Tibial artery (tissue), 4 donors: ENCODE data around the gene HCST.
A peak's percentile ranks its signal among the peaks of the same experiment; 100 is the strongest.

Source experiments
- DNase-seq, 2 donors: peaks; one replicate each; pipeline ENCODE4 v3.0.0-alpha.2; 2019
- H3K27ac ChIP-seq, 2 donors: fragments of 200-600 bp; sonication (generic) in 1 of 2; 1 replicate in 1 of 2; 2 replicates in 1 of 2; pipeline ENCODE4 v1.5.1; 2018 to 2019; ENCODE audit warnings: mild to moderate bottlenecking in 1 of 2
- H3K27me3 ChIP-seq, 2 donors: fragments of 200-600 bp; sonication (generic) in 1 of 2; one replicate each; pipeline versions ENCODE4 v1.5.1 to v1.6.0; 2016 to 2019
- H3K36me3 ChIP-seq, 3 donors: fragments of 200-600 bp; sonication (generic) in 2 of 3; one replicate each; pipeline ENCODE4 v1.5.1; 2016 to 2019; ENCODE audit warnings: mild to moderate bottlenecking in 2 of 3
- H3K4me1 ChIP-seq, 4 donors: fragments of 200-600 bp; sonication (generic) in 2 of 4; 1 replicate in 3 of 4; 2 replicates in 1 of 4; pipeline ENCODE4 v1.5.1; 2016 to 2019
- H3K4me3 ChIP-seq, 2 donors: fragments of 200-600 bp; sonication (generic) in 1 of 2; 1 replicate in 1 of 2; 2 replicates in 1 of 2; pipeline ENCODE4 v1.5.1; 2018 to 2019; ENCODE audit warnings: mild to moderate bottlenecking in 2 of 2
- H3K9me3 ChIP-seq, 3 donors: fragments of 200-600 bp; sonication (generic) in 1 of 3; one replicate each; pipeline ENCODE4 v1.5.1; 2016 to 2019
- CTCF ChIP-seq, 2 experiments: fragments of 200-600 bp in 1 of 2; fragments of 450-650 bp in 1 of 2; IDR thresholded peaks; one replicate each; pipeline ENCODE4 v1.5.1; 2017 to 2019; ENCODE audit warnings: antibody characterized with exemption in 2 of 2, mild to moderate bottlenecking in 1 of 2, moderate library complexity in 1 of 2
- intact Hi-C: fragments of 100-400 bp; cut with DNase I; formaldehyde crosslinking; loops from one replicate; pipeline ENCODE4 v1.15.0; 2023; ENCODE audit warnings: low total_unique reads

Gene HCST

GRCh38 chr19:35901854-35902661 lies at the start of gene HCST:
Gene HCST, plus strand, starts transcription at chr19:35902529. Its CDS starts 65 bp downstream, at chr19:35902594.
- Histone ChIP-seq H3K4me3 (peak within 1 kb of the TSS in 1 of 2 donors; percentile 15), H3K4me1 (peaks cover 0 to 27% (median 13%) of the 10 kb centered on the region in 4 donors), H3K36me3 (peaks cover 0 to 1% (median 0%) of the 10 kb centered on the region in 3 donors), H3K9me3 (no peaks in the 10 kb centered on the region), H3K27ac (no peak within 1 kb of the TSS), H3K27me3 (no peaks in the 10 kb centered on the region)
- intact Hi-C loops: no loop called here
- DNase-seq: no peak
- TF ChIP-seq CTCF (IDR thresholded peaks at IDR 0.05): no peak

- intact Hi-C loops: no loop called here
- no peak for DNase-seq
- Histone ChIP-seq H3K27me3 (peaks cover 9 to 90% of the 10 kb centered on the region in 2 donors), H3K36me3 (no peaks in the 10 kb centered on the region), H3K4me3 (no peak overlapping the region), H3K9me3 (no peaks in the 10 kb centered on the region), H3K27ac (no peak overlapping the region), H3K4me1 (peaks cover 0 to 17% (median 12%) of the 10 kb centered on the region in 4 donors)
- TF ChIP-seq CTCF (IDR thresholded peaks at IDR 0.05): no peak
These were observed 49.1 kb upstream of the HCST start for GRCh38 chr19:35853038-35853756.

- H3K4me3 ChIP-seq: peak within 1 kb of the TSS; percentile 27 to 43
- intact Hi-C loops: no loop called here
- H3K4me1 ChIP-seq: peaks cover 0 to 17% (median 12%) of the 10 kb centered on the region in 4 donors
These were observed 45.7 kb upstream of the HCST start, which contains the start of gene KIRREL2 for GRCh38 chr19:35856546-35857149. Gene KIRREL2, plus strand, starts transcription at chr19:35856911. Its CDS starts 209 bp downstream, at chr19:35857120.

GRCh38 chr19:35858311-35858710 lies 44.0 kb upstream of the HCST start:
- no peak for DNase-seq
- Histone ChIP-seq H3K36me3 (no peaks in the 10 kb centered on the region), H3K27me3 (peaks cover 9 to 87% of the 10 kb centered on the region in 2 donors), H3K4me3 (no peak overlapping the region), H3K9me3 (peaks cover 0 to 8% (median 0%) of the 10 kb centered on the region in 3 donors), H3K4me1 (peaks cover 0 to 17% (median 12%) of the 10 kb centered on the region in 4 donors), H3K27ac (no peak overlapping the region)
- TF ChIP-seq CTCF (IDR thresholded peaks at IDR 0.05): no peak
- intact Hi-C loops: no loop called here

More at GRCh38 chr19:35856546-35857149, 45.7 kb upstream of the HCST start, which contains the start of gene KIRREL2:
- DNase-seq: no peak
- peaks cover 9 to 88% of the 10 kb centered on the region in 2 donors for H3K27me3 ChIP-seq
- H3K27ac ChIP-seq: no peak within 1 kb of the TSS
- peaks cover 0 to 8% (median 0%) of the 10 kb centered on the region in 3 donors for H3K9me3 ChIP-seq
- no peaks in the 10 kb centered on the region for H3K36me3 ChIP-seq
- no peak for TF ChIP-seq CTCF (IDR thresholded peaks at IDR 0.05)

GRCh38 chr19:35859414-35859813 lies 42.9 kb upstream of the HCST start:
- intact Hi-C loops: no loop called here
- Histone ChIP-seq H3K9me3 (peaks cover 0 to 8% (median 0%) of the 10 kb centered on the region in 3 donors), H3K27ac (no peak overlapping the region), H3K4me3 (no peak overlapping the region), H3K4me1 (peaks cover 0 to 17% (median 12%) of the 10 kb centered on the region in 4 donors), H3K27me3 (peaks cover 9 to 76% of the 10 kb centered on the region in 2 donors), H3K36me3 (no peaks in the 10 kb centered on the region)
- TF ChIP-seq CTCF (IDR thresholded peaks at IDR 0.05): no peak
- no peak for DNase-seq
